SH-SY5Y (cell line): ENCODE results near the gene CAP1.

ENCODE experiments used
- GATA2 ChIP-seq: IDR thresholded peaks from 2 replicates; pipeline ENCODE4 v1.6.1; 2011; ENCODE audit warnings: mild to moderate bottlenecking, low read depth, low read length
- GATA3 ChIP-seq: IDR thresholded peaks from 2 replicates; pipeline ENCODE4 v1.6.1; 2011; ENCODE audit warnings: low read depth, mild to moderate bottlenecking, low read length, moderate library complexity

CAP1 gene

GRCh38 chr1:40040511-40041465 is at the start of gene CAP1:
Gene CAP1, plus strand, starts transcription at chr1:40040729. Its CDS starts 18,618 bp downstream, at chr1:40059347.
- TF ChIP-seq GATA2 (no peak), GATA3 (no peak)

- TF ChIP-seq GATA2 (no peak), GATA3 (no peak)
These were observed 48.3 kb upstream of the CAP1 start for GRCh38 chr1:39992234-39992633.

GRCh38 chr1:39992888-39993287 is 47.6 kb upstream of the CAP1 start:
- TF ChIP-seq GATA3 (no peak), GATA2 (no peak)

GRCh38 chr1:39995973-39996393 is 44.5 kb upstream of the CAP1 start:
- TF ChIP-seq GATA3 (no peak), GATA2 (no peak)

- TF ChIP-seq GATA2 (no peak), GATA3 (no peak)
These were observed 44.0 kb upstream of the CAP1 start for GRCh38 chr1:39996396-39997004.

GRCh38 chr1:40001456-40001855 is 39.1 kb upstream of the CAP1 start:
- no peak for TF ChIP-seq GATA3
- TF ChIP-seq GATA2 = no peak

- no peak for TF ChIP-seq GATA2
- no peak for TF ChIP-seq GATA3
These were observed 37.1 kb upstream of the CAP1 start for GRCh38 chr1:40003156-40004093.

- TF ChIP-seq GATA3 (no peak), GATA2 (no peak)
These were observed 35.7 kb upstream of the CAP1 start for GRCh38 chr1:40004857-40005256.

GRCh38 chr1:40011198-40011597 is 29.3 kb upstream of the CAP1 start:
- no peak for TF ChIP-seq GATA3
- TF ChIP-seq GATA2 = no peak

GRCh38 chr1:40014253-40014706 is 26.2 kb upstream of the CAP1 start:
- TF ChIP-seq GATA3 (no peak), GATA2 (no peak)

GRCh38 chr1:40014812-40015594 is 25.5 kb upstream of the CAP1 start:
- TF ChIP-seq GATA3 = no peak
- TF ChIP-seq GATA2 = no peak

GRCh38 chr1:40017951-40018575 is 22.5 kb upstream of the CAP1 start:
- TF ChIP-seq GATA3 (no peak), GATA2 (no peak)

- TF ChIP-seq GATA3 = no peak
- no peak for TF ChIP-seq GATA2
These were observed 20.0 kb upstream of the CAP1 start for GRCh38 chr1:40020447-40021085.
